ENCODE results near the gene ZNF45. TPM values are rescaled to one million over a fixed set of nuclear protein-coding genes. Genes with fewer than 3 reads are reported as not detected.

ZNF45 gene
- polyA plus RNA-seq, 1 donor from 2014 or later = 17.5 TPM

DNA sequence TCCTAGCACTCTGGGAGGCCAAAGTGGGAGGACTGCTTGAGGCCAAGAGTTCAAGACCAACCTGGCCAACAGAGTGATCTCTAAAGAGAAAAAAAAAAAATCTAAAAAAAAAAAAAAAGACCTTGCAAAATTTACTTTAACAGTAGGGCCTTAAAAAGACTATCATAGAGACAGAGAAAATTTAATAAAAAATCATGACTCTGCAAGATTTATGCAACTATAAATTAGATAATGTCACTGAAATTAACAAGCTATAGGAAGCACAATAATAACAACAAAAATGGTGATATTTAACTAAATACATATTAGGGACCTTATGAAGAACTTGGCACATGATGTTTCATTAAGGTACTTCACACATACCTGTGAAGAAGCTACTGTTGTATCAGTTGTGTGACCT lies 11.2 kb downstream of the ZNF45 start:
- TF ChIP-seq SMC3 (conservative IDR thresholded peaks at IDR 0.05; ENCODE audit: poor library complexity) (no peak), EZH2 (IDR thresholded peaks at IDR 0.05; ENCODE audit: borderline replicate concordance, insufficient read depth, low read length, poor library complexity, severe bottlenecking) (no peak), EP300 (conservative IDR thresholded peaks at IDR 0.05; ENCODE audit: poor library complexity, severe bottlenecking) (no peak), MXI1 (conservative IDR thresholded peaks at IDR 0.05; ENCODE audit: poor library complexity, severe bottlenecking) (no peak), RAD21 (conservative IDR thresholded peaks at IDR 0.05) (no peak), POLR2AphosphoS5 (IDR thresholded peaks at IDR 0.05) (no peak)
- TF ChIP-seq, protein P1, sequence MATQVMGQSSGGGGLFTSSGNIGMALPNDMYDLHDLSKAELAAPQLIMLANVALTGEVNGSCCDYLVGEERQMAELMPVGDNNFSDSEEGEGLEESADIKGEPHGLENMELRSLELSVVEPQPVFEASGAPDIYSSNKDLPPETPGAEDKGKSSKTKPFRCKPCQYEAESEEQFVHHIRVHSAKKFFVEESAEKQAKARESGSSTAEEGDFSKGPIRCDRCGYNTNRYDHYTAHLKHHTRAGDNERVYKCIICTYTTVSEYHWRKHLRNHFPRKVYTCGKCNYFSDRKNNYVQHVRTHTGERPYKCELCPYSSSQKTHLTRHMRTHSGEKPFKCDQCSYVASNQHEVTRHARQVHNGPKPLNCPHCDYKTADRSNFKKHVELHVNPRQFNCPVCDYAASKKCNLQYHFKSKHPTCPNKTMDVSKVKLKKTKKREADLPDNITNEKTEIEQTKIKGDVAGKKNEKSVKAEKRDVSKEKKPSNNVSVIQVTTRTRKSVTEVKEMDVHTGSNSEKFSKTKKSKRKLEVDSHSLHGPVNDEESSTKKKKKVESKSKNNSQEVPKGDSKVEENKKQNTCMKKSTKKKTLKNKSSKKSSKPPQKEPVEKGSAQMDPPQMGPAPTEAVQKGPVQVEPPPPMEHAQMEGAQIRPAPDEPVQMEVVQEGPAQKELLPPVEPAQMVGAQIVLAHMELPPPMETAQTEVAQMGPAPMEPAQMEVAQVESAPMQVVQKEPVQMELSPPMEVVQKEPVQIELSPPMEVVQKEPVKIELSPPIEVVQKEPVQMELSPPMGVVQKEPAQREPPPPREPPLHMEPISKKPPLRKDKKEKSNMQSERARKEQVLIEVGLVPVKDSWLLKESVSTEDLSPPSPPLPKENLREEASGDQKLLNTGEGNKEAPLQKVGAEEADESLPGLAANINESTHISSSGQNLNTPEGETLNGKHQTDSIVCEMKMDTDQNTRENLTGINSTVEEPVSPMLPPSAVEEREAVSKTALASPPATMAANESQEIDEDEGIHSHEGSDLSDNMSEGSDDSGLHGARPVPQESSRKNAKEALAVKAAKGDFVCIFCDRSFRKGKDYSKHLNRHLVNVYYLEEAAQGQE (IDR thresholded peaks at IDR 0.05; ENCODE audit: borderline replicate concordance) = no peak
- TF ChIP-seq, protein P2, sequence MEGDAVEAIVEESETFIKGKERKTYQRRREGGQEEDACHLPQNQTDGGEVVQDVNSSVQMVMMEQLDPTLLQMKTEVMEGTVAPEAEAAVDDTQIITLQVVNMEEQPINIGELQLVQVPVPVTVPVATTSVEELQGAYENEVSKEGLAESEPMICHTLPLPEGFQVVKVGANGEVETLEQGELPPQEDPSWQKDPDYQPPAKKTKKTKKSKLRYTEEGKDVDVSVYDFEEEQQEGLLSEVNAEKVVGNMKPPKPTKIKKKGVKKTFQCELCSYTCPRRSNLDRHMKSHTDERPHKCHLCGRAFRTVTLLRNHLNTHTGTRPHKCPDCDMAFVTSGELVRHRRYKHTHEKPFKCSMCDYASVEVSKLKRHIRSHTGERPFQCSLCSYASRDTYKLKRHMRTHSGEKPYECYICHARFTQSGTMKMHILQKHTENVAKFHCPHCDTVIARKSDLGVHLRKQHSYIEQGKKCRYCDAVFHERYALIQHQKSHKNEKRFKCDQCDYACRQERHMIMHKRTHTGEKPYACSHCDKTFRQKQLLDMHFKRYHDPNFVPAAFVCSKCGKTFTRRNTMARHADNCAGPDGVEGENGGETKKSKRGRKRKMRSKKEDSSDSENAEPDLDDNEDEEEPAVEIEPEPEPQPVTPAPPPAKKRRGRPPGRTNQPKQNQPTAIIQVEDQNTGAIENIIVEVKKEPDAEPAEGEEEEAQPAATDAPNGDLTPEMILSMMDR (IDR thresholded peaks at IDR 0.05; ENCODE audit: poor library complexity, severe bottlenecking) = no peak
- Histone ChIP-seq H3F3A (ENCODE audit: insufficient read depth, low read length, poor library complexity, severe bottlenecking) (no peaks in the 10 kb centered on the region), H4K20me1 (ENCODE audit: insufficient read depth) (no peaks in the 10 kb centered on the region), H3K4me3 (ENCODE audit: low read length) (no peak overlapping the region), H3K27ac (ENCODE audit: low read length) (no peak overlapping the region), H2AFZ (ENCODE audit: low read depth, low read length) (no peak overlapping the region), H3K9me3 (ENCODE audit: low read length) (no peaks in the 10 kb centered on the region), H3K9me2 (ENCODE audit: insufficient read depth, low read length) (no peaks in the 10 kb centered on the region), H3K9ac (ENCODE audit: low read length) (no peak overlapping the region), H3K4me2 (ENCODE audit: low read length) (no peak overlapping the region), H3K79me2 (replicated peaks; ENCODE audit: insufficient read depth, low read length) (no peaks in the 10 kb centered on the region), H3K27me3 (ENCODE audit: insufficient read depth, low read depth, low read length) (no peaks in the 10 kb centered on the region), H3K36me3 (ENCODE audit: insufficient read depth, low read length) (peaks cover 25% of the 10 kb centered on the region)

DNA sequence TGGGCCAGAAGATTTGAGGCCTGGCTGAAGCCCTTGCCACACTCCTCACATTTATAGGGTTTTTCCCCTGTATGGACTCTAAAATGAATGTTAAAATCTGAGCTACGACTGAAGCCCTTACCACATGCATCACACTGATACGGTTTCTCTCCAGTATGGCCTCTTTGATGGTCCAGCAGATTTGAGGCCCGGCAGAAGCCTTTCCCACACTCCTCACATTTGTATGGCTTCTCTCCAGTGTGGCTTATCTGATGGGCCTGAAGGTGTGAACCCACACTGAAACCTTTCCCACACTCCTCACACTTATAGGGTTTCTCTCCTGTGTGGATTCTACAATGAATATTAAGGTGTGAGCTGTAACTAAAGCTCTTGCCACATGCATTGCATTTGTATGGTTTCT lies 21.0 kb downstream of the ZNF45 start:
- H3K9me2 ChIP-seq (ENCODE audit: insufficient read depth, low read length) = no peaks in the 10 kb centered on the region
- TF ChIP-seq EZH2 (IDR thresholded peaks at IDR 0.05; ENCODE audit: borderline replicate concordance, insufficient read depth, low read length, poor library complexity, severe bottlenecking) = no peak
- TF ChIP-seq, protein P2 (IDR thresholded peaks at IDR 0.05; ENCODE audit: poor library complexity, severe bottlenecking) = no peak
- no peak for TF ChIP-seq RAD21 (conservative IDR thresholded peaks at IDR 0.05)
- no peak for TF ChIP-seq TAF1 (IDR thresholded peaks at IDR 0.05; ENCODE audit: low read depth)
- TF ChIP-seq POLR2AphosphoS5 (IDR thresholded peaks at IDR 0.05) = no peak
- no peak for TF ChIP-seq EP300 (conservative IDR thresholded peaks at IDR 0.05; ENCODE audit: poor library complexity, severe bottlenecking)
- TF ChIP-seq, protein P1 (IDR thresholded peaks at IDR 0.05; ENCODE audit: borderline replicate concordance) = no peak
- TF ChIP-seq MXI1 (conservative IDR thresholded peaks at IDR 0.05; ENCODE audit: poor library complexity, severe bottlenecking) = no peak
- TF ChIP-seq SMC3 (conservative IDR thresholded peaks at IDR 0.05; ENCODE audit: poor library complexity) = no peak
- no peak overlapping the region for H2AFZ ChIP-seq (ENCODE audit: low read depth, low read length)
- H3K4me2 ChIP-seq (ENCODE audit: low read length) = no peak overlapping the region
- H3F3A ChIP-seq (ENCODE audit: insufficient read depth, low read length, poor library complexity, severe bottlenecking) = no peaks in the 10 kb centered on the region
- no peaks in the 10 kb centered on the region for H3K79me2 ChIP-seq (replicated peaks; ENCODE audit: insufficient read depth, low read length)
- H3K9me3 ChIP-seq (ENCODE audit: low read length) = peaks cover 39% of the 10 kb centered on the region
- H3K27ac ChIP-seq (ENCODE audit: low read length) = no peak overlapping the region
- H3K27me3 ChIP-seq (ENCODE audit: insufficient read depth, low read depth, low read length) = no peaks in the 10 kb centered on the region
- peaks cover 42% of the 10 kb centered on the region for H3K36me3 ChIP-seq (ENCODE audit: insufficient read depth, low read length)
- no peak overlapping the region for H3K9ac ChIP-seq (ENCODE audit: low read length)
- no peak overlapping the region for H3K4me3 ChIP-seq (ENCODE audit: low read length)
- H4K20me1 ChIP-seq (ENCODE audit: insufficient read depth) = no peaks in the 10 kb centered on the region

All from neural cell (in vitro differentiated cells).